GM12878 (cell line): Measurements from ENCODE around the gene PLAC8. TPM values are rescaled to one million over a fixed set of nuclear protein-coding genes. Genes with fewer than 3 reads are reported as not detected.

Source experiments
- ATAC-seq: fragments of 200-7000 bp; cut with Tn5 transposase; 3 replicates; pipeline ENCODE4 v1.9.1; 2020; ENCODE audit warnings: mild to moderate bottlenecking, moderate library complexity
- BruUV-seq: library from RNA; stranded (reverse); fragments of 400-500 nt; replicated peaks from 2 replicates; lab custom pipeline; 2021; lab: Mats Ljungman, UMichigan
- CTCF ChIA-PET: fragments of 300-600 bp; sonication (Branson Sonifier 250); formaldehyde crosslinking; extraction: SDS; loops from one replicate; lab custom pipeline; 2021; ENCODE audit warnings: inconsistent platforms; lab: Yijun Ruan, JAX
- POLR2A ChIA-PET: fragments of 350-600 bp; formaldehyde crosslinking; extraction: SDS; loops from one replicate; lab custom pipeline; 2021; ENCODE audit warnings: inconsistent platforms; lab: Charles Lee
- RAD21 ChIA-PET: fragments of 300-600 bp; sonication (Branson Sonifier 250); formaldehyde crosslinking; loops from one replicate; lab custom pipeline; 2023; ENCODE audit warnings: antibody characterized with exemption; ENCODE audit not compliant: unreplicated experiment; lab: Charles Lee
- SMC1A ChIA-PET: fragments of 300-600 bp; sonication (Branson Sonifier 250); formaldehyde crosslinking; loops from one replicate; lab custom pipeline; 2023; ENCODE audit not compliant: unreplicated experiment, uncharacterized antibody; lab: Charles Lee
- DNase-seq: peaks from one replicate; pipeline ENCODE4 v3.0.0-alpha.2; 2011; ENCODE audit warnings: low read depth, low spot score
- FAIRE-seq: peaks from 3 replicates; lab custom pipeline; 2011; peaks lifted over from hg19 to GRCh38; lab: Jason Lieb, UNC
- H2AFZ ChIP-seq: 2 replicates; pipeline ENCODE4 v1.6.0; 2011; ENCODE audit warnings: low read depth, low read length, control low read depth; ENCODE audit not compliant: control insufficient read depth
- H3K27ac ChIP-seq: 2 replicates; pipeline ENCODE4 v1.5.1; 2011; ENCODE audit warnings: control low read depth; ENCODE audit not compliant: control insufficient read depth, insufficient read depth
- H3K27me3 ChIP-seq, 2 experiments: replicated peaks in 1 of 2; 2 replicates each; pipeline versions ENCODE4 v1.6.0 to v1.6.1; 2011; ENCODE audit warnings: low read length in 1 of 2; ENCODE audit not compliant: control insufficient read depth in 2 of 2, insufficient read depth in 2 of 2
- H3K36me3 ChIP-seq, 2 experiments: 2 replicates each; pipeline ENCODE4 v1.5.1; 2011; ENCODE audit warnings: low read length in 1 of 2; ENCODE audit not compliant: control insufficient read depth in 2 of 2, insufficient read depth in 2 of 2
- H3K4me1 ChIP-seq: 2 replicates; pipeline ENCODE4 v1.6.1; 2011; ENCODE audit warnings: mild to moderate bottlenecking, low read length, moderate library complexity, mixed read lengths; ENCODE audit not compliant: control insufficient read depth, insufficient read depth
- H3K4me2 ChIP-seq: 2 replicates; pipeline ENCODE4 v1.6.0; 2011; ENCODE audit warnings: control low read depth; ENCODE audit not compliant: control insufficient read depth, insufficient read depth
- H3K4me3 ChIP-seq: fragments of 200-600 bp; sonication (generic); 2 replicates; pipeline ENCODE4 v1.5.1; 2016
- H3K79me2 ChIP-seq: 2 replicates; pipeline ENCODE4 v1.6.0; 2011; ENCODE audit warnings: low read length; ENCODE audit not compliant: control insufficient read depth, insufficient read depth
- H3K9ac ChIP-seq: 2 replicates; pipeline ENCODE4 v1.8.0; 2011; ENCODE audit warnings: low read length, control low read depth, mixed read lengths; ENCODE audit not compliant: control insufficient read depth, insufficient read depth
- H3K9me3 ChIP-seq: replicated peaks from 3 replicates; pipeline ENCODE4 v1.5.1; 2011; ENCODE audit warnings: mild to moderate bottlenecking, low read length; ENCODE audit not compliant: control insufficient read depth, insufficient read depth
- H4K20me1 ChIP-seq: 2 replicates; pipeline ENCODE4 v1.6.0; 2011; ENCODE audit not compliant: control insufficient read depth, insufficient read depth
- CBX3 ChIP-seq: fragments of 200-600 bp; sonication (generic); IDR thresholded peaks from 2 replicates; pipeline ENCODE4 v1.6.1; 2016; ENCODE audit warnings: low read depth, borderline replicate concordance
- E2F8 ChIP-seq: fragments of 450-650 bp; IDR thresholded peaks from 2 replicates; pipeline ENCODE4 v1.6.1; 2018; ENCODE audit warnings: mild to moderate bottlenecking, low read depth, moderate library complexity; ENCODE audit not compliant: partially characterized antibody
- EZH2 ChIP-seq: IDR thresholded peaks from 2 replicates; pipeline ENCODE4 v1.6.1; 2012; ENCODE audit warnings: low read depth, mild to moderate bottlenecking, control low read depth, inconsistent platforms, low read length, borderline replicate concordance; ENCODE audit not compliant: control insufficient read depth
- GABPA ChIP-seq: IDR thresholded peaks from 2 replicates; pipeline ENCODE4 v1.6.1; 2014; ENCODE audit warnings: antibody characterized with exemption, low read depth, mild to moderate bottlenecking, inconsistent platforms
- HCFC1 ChIP-seq: fragments of 150-350 bp; IDR thresholded peaks from 2 replicates; pipeline ENCODE4 v1.6.1; 2014; ENCODE audit warnings: low read length
- KAT2A ChIP-seq: conservative IDR thresholded peaks from 2 replicates; pipeline ENCODE4 v1.6.1; 2011; ENCODE audit warnings: low read depth, low read length; ENCODE audit not compliant: control insufficient read depth
- MTA2 ChIP-seq: fragments of 450-650 bp; IDR thresholded peaks from 2 replicates; pipeline ENCODE4 v1.6.1; 2016; ENCODE audit warnings: low read depth, mild to moderate bottlenecking, moderate library complexity
- NR2C2 ChIP-seq: IDR thresholded peaks from 2 replicates; pipeline ENCODE4 v1.6.1; 2011; ENCODE audit warnings: borderline replicate concordance, low read depth; ENCODE audit not compliant: control insufficient read depth, insufficient read length
- PML ChIP-seq: IDR thresholded peaks from 2 replicates; pipeline ENCODE4 v1.6.1; 2012; ENCODE audit warnings: low read length, inconsistent platforms
- RUNX3 ChIP-seq: IDR thresholded peaks from 2 replicates; pipeline ENCODE4 v1.6.1; 2012; ENCODE audit warnings: low read length, inconsistent platforms
- TARDBP ChIP-seq: IDR thresholded peaks from 2 replicates; pipeline ENCODE4 v1.6.1; 2016; ENCODE audit warnings: borderline replicate concordance
- ZBTB4 ChIP-seq: fragments of 450-650 bp; formaldehyde crosslinking; IDR thresholded peaks from 2 replicates; pipeline ENCODE4 v1.4.0; 2022; ENCODE audit warnings: mild to moderate bottlenecking, moderate library complexity
- WGBS: methylation state at CpG from one replicate; pipeline ENCODE4 v1.1.6; 2016; ENCODE audit warnings: low lambda C conversion rate; ENCODE audit not compliant: insufficient replicate concordance, insufficient coverage; ENCODE audit errors: missing lambda C conversion rate; 5-methylcytosine and 5-hydroxymethylcytosine counted together
- in situ Hi-C: fragments of 300-500 bp; cut with MboI; formaldehyde crosslinking; loops from 9 replicates; pipeline ENCODE4 v1.14.3; 2018; ENCODE audit warnings: mixed read lengths
- intact Hi-C: fragments of 100-400 bp; cut with micrococcal nuclease; formaldehyde crosslinking; loops from one replicate; pipeline ENCODE4 v1.14.2; 2022; ENCODE audit not compliant: unreplicated experiment
- polyA plus RNA-seq, 11 experiments: library from polyadenylated mRNA; depleted of rRNA in 4 of 11; unstranded in 6 of 11; stranded (reverse) in 5 of 11; fragments of >200 nt; fragmentation: Nextera tagmentation in 4 of 11; fragmentation: Illumina TruSeq in 1 of 11; extraction: Ambion mirVana in 4 of 11; extraction: Trizol in 1 of 11; gene quantifications; 1 replicate in 1 of 11; 2 replicates in 10 of 11; pipeline versions ENCODE4 v1.2.1 to v1.2.3, GENCODE V29; 2011 to 2016; ENCODE audit warnings: inconsistent platforms in 2 of 11, missing spikeins in 2 of 11, low read depth in 1 of 11
- total RNA-seq, 4 experiments: library from RNA; depleted of rRNA in 3 of 4; stranded (reverse); fragments of >200 nt in 3 of 4; fragmentation: Illumina TruSeq in 1 of 4; extraction: Trizol in 1 of 4; gene quantifications; 2 replicates each; pipeline versions ENCODE4 v1.2.1 to v1.2.3, GENCODE V29; 2013 to 2021

The PLAC8 gene
- total and polyA plus RNA-seq, 10 of the 15 experiments (the other 5 are each of a cell fraction or from before 2014, with no cell fraction given): 214 to 841 (median 348) TPM

GRCh38 chr4:83151651-83152050, 37.1 kb upstream of the PLAC8 start (continued):
- TF ChIP-seq EZH2 (no peak), E2F8 (no peak), KAT2A (no peak)

- ChIA-PET CTCF (interaction anchor here (0.8 to 2.0 kb wide), 3 partner anchors 8 to 131 kb away, joined by 3 to 4 read pairs (median 4); no protein-coding TSS in a partner anchor), POLR2A (interaction anchor here (1.1 to 1.5 kb wide), 2 partner anchors 10 to 38 kb away, joined by 3 to 4 read pairs; no protein-coding TSS in a partner anchor), SMC1A (interaction anchor here (1.0 to 2.6 kb wide), 5 partner anchors 9 to 38 kb away, joined by 3 to 9 read pairs (median 5); partner anchors contain the start of gene PLAC8), RAD21 (no interaction called here)
- intact Hi-C loops: no loop called here
- FAIRE-seq (no peak), DNase-seq (no peak), ATAC-seq (no peak)
- in situ Hi-C loops: no loop called here
- Histone ChIP-seq H3K4me2 (no peak overlapping the region), H3K4me3 (no peak overlapping the region), H3K9ac (no peak overlapping the region), H3K27me3 (no peaks in the 10 kb centered on the region), H3K36me3 (no peaks in the 10 kb centered on the region), H3K4me1 (peaks cover 3% of the 10 kb centered on the region; the same call in 1 of the 2 replicates), H2AFZ (no peak overlapping the region), H3K27ac (no peak overlapping the region), H3K9me3 (peaks cover 4% of the 10 kb centered on the region; the same call in 1 of the 3 replicates), H4K20me1 (no peaks in the 10 kb centered on the region), H3K79me2 (no peaks in the 10 kb centered on the region)
- BruUV-seq: no TSS peak
- WGBS: 85% methylated on average over 8 of the region's 8 CpGs
- TF ChIP-seq CBX3: no peak
- TF ChIP-seq RUNX3: no peak
- no peak for TF ChIP-seq E2F8
- no peak for TF ChIP-seq GABPA
- no peak for TF ChIP-seq NR2C2
- no peak for TF ChIP-seq ZBTB4
- TF ChIP-seq HCFC1: no peak
- no peak for TF ChIP-seq PML
- TF ChIP-seq MTA2: no peak
- no peak for TF ChIP-seq TARDBP
Observed at GRCh38 chr4:83150653-83151330, 36.3 kb upstream of the PLAC8 start.
